Activated naive CD4-positive, alpha-beta T cell treated with anti-CD3 and anti-CD28 coated beads for 36 hours (primary cell): ENCODE measurements around the gene NID1. TPM values are rescaled to one million over a fixed set of nuclear protein-coding genes. Genes with fewer than 3 reads are reported as not detected.

Experiments
- CTCF ChIA-PET: fragments of 350-600 bp; sonication (Branson Sonifier 250); formaldehyde crosslinking; loops from one replicate; lab custom pipeline; 2021; ENCODE audit warnings: antibody characterized with exemption; lab: Charles Lee
- DNase-seq: peaks from one replicate; pipeline ENCODE4 v3.0.0-alpha.2; 2020
- H3K27ac Mint-ChIP-seq: one replicate; pipeline ENCODE4 v1.8.0; 2021; ENCODE audit warnings: mild to moderate bottlenecking, mixed read lengths
- H3K27me3 Mint-ChIP-seq: one replicate; pipeline ENCODE4 v1.8.0; 2021; ENCODE audit warnings: low read depth, mixed read lengths
- H3K36me3 Mint-ChIP-seq: one replicate; pipeline ENCODE4 v1.8.0; 2021; ENCODE audit warnings: low read depth, mixed read lengths
- H3K4me1 Mint-ChIP-seq: one replicate; pipeline ENCODE4 v1.8.0; 2021; ENCODE audit warnings: low read depth, mixed read lengths
- H3K4me3 Mint-ChIP-seq: one replicate; pipeline ENCODE4 v1.8.0; 2021; ENCODE audit warnings: mild to moderate bottlenecking, moderate library complexity, mixed read lengths
- H3K9me3 Mint-ChIP-seq: one replicate; pipeline ENCODE4 v1.8.0; 2021; ENCODE audit warnings: mixed read lengths
- intact Hi-C: fragments of 100-400 bp; cut with micrococcal nuclease; formaldehyde crosslinking; loops from one replicate; pipeline ENCODE4 v1.15.1; 2023
- total RNA-seq, 2 experiments: library from RNA; stranded (reverse); gene quantifications; one replicate each; pipeline ENCODE4 v1.2.3, GENCODE V29; 2021

Gene NID1
- total RNA-seq, 2 experiments from 2014 or later: 0.10 TPM; not detected in 1

DNA sequence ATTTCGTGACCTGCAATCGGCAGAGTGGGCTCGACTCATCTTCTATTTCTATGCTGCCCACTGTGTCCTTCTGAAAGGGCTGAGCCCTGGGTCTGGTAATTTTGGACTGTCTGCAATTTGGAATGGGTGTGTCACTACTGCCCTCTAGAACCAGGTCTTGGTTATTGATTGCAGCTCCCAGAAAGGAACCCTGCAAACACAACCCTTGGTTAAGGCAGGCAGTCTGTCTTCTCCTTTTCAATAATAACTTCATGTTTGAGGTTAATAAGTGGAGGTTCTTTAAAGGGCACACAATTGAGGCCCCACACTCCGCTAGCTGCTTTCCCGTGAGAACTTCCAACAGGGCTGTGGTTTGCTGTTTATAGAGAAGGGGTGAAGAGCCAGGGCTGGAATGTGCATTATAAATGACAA, 118.3 kb downstream of the NID1 start:
- no peaks in the 10 kb centered on the region for H3K4me1 Mint-ChIP-seq
- H3K27me3 Mint-ChIP-seq: no peaks in the 10 kb centered on the region
- no peaks in the 10 kb centered on the region for H3K36me3 Mint-ChIP-seq
- no peak overlapping the region for H3K4me3 Mint-ChIP-seq
- no peak overlapping the region for H3K27ac Mint-ChIP-seq
- no peak for DNase-seq
- no peaks in the 10 kb centered on the region for H3K9me3 Mint-ChIP-seq
- CTCF ChIA-PET: no interaction called here
- intact Hi-C loops: loop anchor here (1.0 kb wide), 1 partner anchor 81 kb away; no protein-coding TSS in a partner anchor

DNA sequence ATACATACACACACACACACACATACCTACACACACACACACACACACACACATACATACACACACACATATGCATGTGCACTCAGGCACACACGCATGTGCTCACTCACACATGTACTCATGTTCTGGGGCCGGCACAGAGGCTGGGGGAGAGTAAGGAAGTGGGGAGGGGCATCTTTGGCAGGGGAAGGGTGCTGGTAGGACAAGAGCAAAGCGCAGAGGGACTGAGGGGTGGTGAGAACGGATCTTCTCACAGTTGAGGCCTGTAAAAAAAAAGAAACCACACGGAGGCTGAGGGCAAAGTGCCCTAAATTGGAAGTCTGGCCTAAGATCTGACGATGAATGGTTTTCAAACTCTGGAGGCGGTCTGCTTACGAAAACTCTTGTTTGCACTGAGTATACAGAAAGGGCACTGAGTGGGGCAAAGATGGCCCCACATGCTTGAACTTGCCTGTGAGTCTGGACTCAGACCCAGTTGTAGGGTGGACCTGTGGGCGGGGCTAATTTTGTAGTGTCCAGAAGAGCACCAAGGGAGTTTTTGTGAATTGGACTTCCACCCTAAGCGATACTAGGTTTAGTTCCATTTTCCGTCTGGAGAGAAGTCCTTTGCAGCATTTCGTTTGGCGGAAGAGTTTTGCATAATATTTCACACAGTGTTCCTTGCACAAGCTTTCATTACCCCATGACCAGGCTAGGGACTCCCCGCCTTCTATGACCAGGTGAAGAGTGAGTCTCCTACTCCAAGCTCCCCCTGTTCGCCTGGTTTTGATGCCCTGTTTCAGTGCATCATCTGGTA, 118.9 kb downstream of the NID1 start:
- CTCF ChIA-PET: no interaction called here
- H3K4me3 Mint-ChIP-seq: no peak overlapping the region

DNA sequence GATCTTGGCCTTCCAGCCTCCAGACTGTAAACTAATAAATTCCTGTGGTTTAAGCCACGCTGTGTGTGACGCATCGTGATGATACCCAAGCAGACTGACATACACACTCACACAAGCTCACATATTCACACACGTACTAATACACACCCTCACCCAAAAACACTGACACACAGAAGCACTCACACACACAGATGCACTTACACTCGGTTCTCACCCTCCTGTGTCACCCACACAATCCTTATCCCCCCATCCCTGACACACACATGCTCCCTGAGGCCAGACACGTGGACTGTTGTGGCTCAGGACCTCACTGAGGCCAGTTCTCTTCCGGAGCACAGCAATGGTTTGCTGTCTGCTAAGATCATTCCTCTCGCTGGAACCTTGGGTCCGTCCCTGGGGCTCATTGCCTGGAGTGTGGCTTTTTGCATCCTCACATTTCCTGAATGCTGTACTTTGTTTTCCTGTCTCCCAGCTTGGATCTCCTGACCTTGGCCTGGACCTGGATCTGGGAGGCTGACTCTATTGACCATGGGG, 121.2 kb downstream of the NID1 start:
- intact Hi-C loops: no loop called here
- CTCF ChIA-PET: no interaction called here
- Mint-ChIP-seq H3K36me3 (no peaks in the 10 kb centered on the region), H3K27ac (no peak overlapping the region), H3K27me3 (no peaks in the 10 kb centered on the region), H3K4me1 (peaks cover 11% of the 10 kb centered on the region), H3K4me3 (no peak overlapping the region), H3K9me3 (no peaks in the 10 kb centered on the region)
- no peak for DNase-seq

More for the DNA sequence above, 118.9 kb downstream of the NID1 start:
- no peaks in the 10 kb centered on the region for H3K27me3 Mint-ChIP-seq
- no peak for DNase-seq
- no peaks in the 10 kb centered on the region for H3K36me3 Mint-ChIP-seq
- no peaks in the 10 kb centered on the region for H3K9me3 Mint-ChIP-seq
- intact Hi-C loops: loop anchor here (1.0 kb wide), 1 partner anchor 81 kb away; no protein-coding TSS in a partner anchor
- no peaks in the 10 kb centered on the region for H3K4me1 Mint-ChIP-seq
- H3K27ac Mint-ChIP-seq: no peak overlapping the region

GRCh38 chr1:235942979-235943575, 121.8 kb downstream of the NID1 start:
- H3K27me3 Mint-ChIP-seq: no peaks in the 10 kb centered on the region
- intact Hi-C loops: no loop called here
- CTCF ChIA-PET: interaction anchor here (3.6 kb wide), 1 partner anchor 29 kb away, joined by 11 read pairs; no protein-coding TSS in a partner anchor
- H3K9me3 Mint-ChIP-seq: no peaks in the 10 kb centered on the region
- no peak overlapping the region for H3K4me3 Mint-ChIP-seq
- peaks cover 16% of the 10 kb centered on the region for H3K4me1 Mint-ChIP-seq
- no peaks in the 10 kb centered on the region for H3K36me3 Mint-ChIP-seq
- DNase-seq: no peak
- H3K27ac Mint-ChIP-seq: no peak overlapping the region

GRCh38 chr1:235942625-235942934, 122.3 kb downstream of the NID1 start:
- H3K4me3 Mint-ChIP-seq: no peak overlapping the region
- H3K4me1 Mint-ChIP-seq: peaks cover 16% of the 10 kb centered on the region
- intact Hi-C loops: no loop called here
- H3K9me3 Mint-ChIP-seq: no peaks in the 10 kb centered on the region
- no peaks in the 10 kb centered on the region for H3K27me3 Mint-ChIP-seq
- H3K36me3 Mint-ChIP-seq: no peaks in the 10 kb centered on the region
- CTCF ChIA-PET: interaction anchor here (1.2 to 3.6 kb wide), 2 partner anchors 25 to 29 kb away, joined by 4 to 11 read pairs; no protein-coding TSS in a partner anchor
- H3K27ac Mint-ChIP-seq: no peak overlapping the region
- no peak for DNase-seq

- intact Hi-C loops: no loop called here
- no peaks in the 10 kb centered on the region for H3K9me3 Mint-ChIP-seq
- no peaks in the 10 kb centered on the region for H3K27me3 Mint-ChIP-seq
- peaks cover 19% of the 10 kb centered on the region for H3K4me1 Mint-ChIP-seq
- H3K4me3 Mint-ChIP-seq: no peak overlapping the region
- H3K27ac Mint-ChIP-seq: no peak overlapping the region
- no peaks in the 10 kb centered on the region for H3K36me3 Mint-ChIP-seq
- CTCF ChIA-PET: interaction anchor here (1.2 to 3.6 kb wide), 2 partner anchors 25 to 30 kb away, joined by 4 to 11 read pairs; no protein-coding TSS in a partner anchor
- no peak for DNase-seq
Measured at GRCh38 chr1:235941876-235942624, 122.8 kb downstream of the NID1 start.

GRCh38 chr1:235940285-235940684, 124.6 kb downstream of the NID1 start:
- CTCF ChIA-PET: interaction anchor here (0.8 to 3.6 kb wide), 3 partner anchors 11 to 32 kb away, joined by 3 to 11 read pairs (median 3); no protein-coding TSS in a partner anchor
- no peak overlapping the region for H3K27ac Mint-ChIP-seq
- no peak for DNase-seq
- no peaks in the 10 kb centered on the region for H3K9me3 Mint-ChIP-seq
- H3K36me3 Mint-ChIP-seq: no peaks in the 10 kb centered on the region
- no peaks in the 10 kb centered on the region for H3K27me3 Mint-ChIP-seq
- peaks cover 25% of the 10 kb centered on the region for H3K4me1 Mint-ChIP-seq
- no peak overlapping the region for H3K4me3 Mint-ChIP-seq
- intact Hi-C loops: no loop called here

GRCh38 chr1:235939480-235939775, 125.5 kb downstream of the NID1 start:
- no peak for DNase-seq
- peaks cover 25% of the 10 kb centered on the region for H3K4me1 Mint-ChIP-seq
- intact Hi-C loops: no loop called here
- no peaks in the 10 kb centered on the region for H3K27me3 Mint-ChIP-seq
- no peak overlapping the region for H3K27ac Mint-ChIP-seq
- H3K9me3 Mint-ChIP-seq: no peaks in the 10 kb centered on the region
- CTCF ChIA-PET: interaction anchor here (0.8 to 3.6 kb wide), 2 partner anchors 10 to 32 kb away, joined by 3 to 11 read pairs; no protein-coding TSS in a partner anchor
- H3K36me3 Mint-ChIP-seq: no peaks in the 10 kb centered on the region
- no peak overlapping the region for H3K4me3 Mint-ChIP-seq

DNA sequence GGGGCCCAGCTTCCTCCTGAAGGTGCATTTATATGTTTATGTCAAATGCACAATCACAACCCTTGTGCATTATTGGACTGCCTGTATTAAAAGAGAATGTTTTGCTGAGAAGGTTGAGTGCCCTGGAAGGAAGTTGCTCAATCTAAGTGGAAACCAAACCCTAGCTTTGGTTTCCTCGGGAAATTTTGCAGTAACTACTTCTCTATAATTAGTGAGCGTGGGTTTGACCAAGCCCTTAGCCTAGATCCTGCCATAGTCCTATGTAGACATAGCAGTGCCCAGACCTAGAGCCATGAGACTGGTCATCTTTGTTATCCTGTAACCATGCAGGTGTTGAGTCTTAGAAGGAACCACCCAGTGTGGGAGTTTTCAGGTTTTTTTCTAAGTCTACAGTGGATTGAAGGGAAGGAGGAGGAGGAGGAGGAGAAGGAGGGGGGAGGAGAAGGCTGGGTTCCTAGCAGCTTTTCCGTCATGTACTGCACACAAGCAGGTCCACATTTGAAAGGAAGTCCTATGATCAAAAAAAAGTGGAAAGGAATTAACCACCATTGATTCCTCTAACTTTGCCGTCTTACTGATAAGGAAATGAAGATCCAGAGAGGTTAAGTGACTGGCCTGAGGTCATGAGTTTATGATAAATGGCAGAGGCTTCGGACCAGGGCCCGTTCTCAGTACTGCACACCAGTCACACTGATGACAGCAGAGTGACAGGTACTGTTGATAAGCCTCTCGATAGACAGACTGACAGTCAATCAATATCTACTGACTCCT, 126.0 kb downstream of the NID1 start:
- CTCF ChIA-PET: interaction anchor here (0.6 to 3.6 kb wide), 2 partner anchors 12 to 33 kb away, joined by 3 to 11 read pairs; no protein-coding TSS in a partner anchor
- H3K36me3 Mint-ChIP-seq: no peaks in the 10 kb centered on the region
- no peak for DNase-seq
- H3K4me3 Mint-ChIP-seq: no peak overlapping the region
- no peaks in the 10 kb centered on the region for H3K9me3 Mint-ChIP-seq
- intact Hi-C loops: no loop called here
- no peak overlapping the region for H3K27ac Mint-ChIP-seq
- peaks cover 25% of the 10 kb centered on the region for H3K4me1 Mint-ChIP-seq
- no peaks in the 10 kb centered on the region for H3K27me3 Mint-ChIP-seq

- Mint-ChIP-seq H3K27me3 (no peaks in the 10 kb centered on the region), H3K4me1 (peaks cover 33% of the 10 kb centered on the region), H3K9me3 (no peaks in the 10 kb centered on the region), H3K27ac (peak overlapping the region; percentile 47), H3K36me3 (no peaks in the 10 kb centered on the region), H3K4me3 (no peak overlapping the region)
- CTCF ChIA-PET: no interaction called here
- DNase-seq: no peak
- intact Hi-C loops: no loop called here
Measured at GRCh38 chr1:235937123-235937522, 127.8 kb downstream of the NID1 start.

GRCh38 chr1:235935235-235936225, 129.4 kb downstream of the NID1 start:
- Mint-ChIP-seq H3K4me1 (peaks cover 39% of the 10 kb centered on the region), H3K27ac (no peak overlapping the region), H3K36me3 (no peaks in the 10 kb centered on the region), H3K9me3 (no peaks in the 10 kb centered on the region), H3K27me3 (peaks cover 3% of the 10 kb centered on the region), H3K4me3 (no peak overlapping the region)
- DNase-seq: no peak
- CTCF ChIA-PET: interaction anchor here (1.2 kb wide), 1 partner anchor 36 kb away, joined by 4 read pairs; no protein-coding TSS in a partner anchor
- intact Hi-C loops: no loop called here
